ENCODE results near the gene SSX2IP.

DNA sequence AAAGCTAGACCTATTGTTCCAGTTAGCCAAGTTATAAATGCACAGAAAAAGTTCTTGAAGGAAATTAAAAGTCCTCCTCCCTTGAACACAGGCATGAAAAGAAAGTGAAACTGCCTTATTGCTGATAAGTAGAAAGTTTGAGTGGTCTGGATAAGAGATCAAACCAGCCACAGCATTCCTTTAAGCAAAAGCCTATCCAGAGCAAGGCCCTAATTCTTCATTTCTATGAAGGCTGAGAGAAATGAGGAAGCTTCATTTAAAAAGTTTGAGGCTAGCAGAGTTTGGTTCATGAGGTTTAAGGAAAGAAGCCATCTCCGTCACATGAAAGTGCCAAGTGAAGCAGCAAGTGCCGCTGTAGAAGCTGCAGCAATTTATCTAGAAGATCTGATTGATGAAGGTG lies 2.7 kb upstream of the SSX2IP start:
- TF ChIP-seq, protein P1, sequence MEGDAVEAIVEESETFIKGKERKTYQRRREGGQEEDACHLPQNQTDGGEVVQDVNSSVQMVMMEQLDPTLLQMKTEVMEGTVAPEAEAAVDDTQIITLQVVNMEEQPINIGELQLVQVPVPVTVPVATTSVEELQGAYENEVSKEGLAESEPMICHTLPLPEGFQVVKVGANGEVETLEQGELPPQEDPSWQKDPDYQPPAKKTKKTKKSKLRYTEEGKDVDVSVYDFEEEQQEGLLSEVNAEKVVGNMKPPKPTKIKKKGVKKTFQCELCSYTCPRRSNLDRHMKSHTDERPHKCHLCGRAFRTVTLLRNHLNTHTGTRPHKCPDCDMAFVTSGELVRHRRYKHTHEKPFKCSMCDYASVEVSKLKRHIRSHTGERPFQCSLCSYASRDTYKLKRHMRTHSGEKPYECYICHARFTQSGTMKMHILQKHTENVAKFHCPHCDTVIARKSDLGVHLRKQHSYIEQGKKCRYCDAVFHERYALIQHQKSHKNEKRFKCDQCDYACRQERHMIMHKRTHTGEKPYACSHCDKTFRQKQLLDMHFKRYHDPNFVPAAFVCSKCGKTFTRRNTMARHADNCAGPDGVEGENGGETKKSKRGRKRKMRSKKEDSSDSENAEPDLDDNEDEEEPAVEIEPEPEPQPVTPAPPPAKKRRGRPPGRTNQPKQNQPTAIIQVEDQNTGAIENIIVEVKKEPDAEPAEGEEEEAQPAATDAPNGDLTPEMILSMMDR (IDR thresholded peaks at IDR 0.05; ENCODE audit: low read length): no peak
- TF ChIP-seq EZH2 (IDR thresholded peaks at IDR 0.05; ENCODE audit: borderline replicate concordance, low read length): no peak
